ENCODE data around the gene NFATC4.

Gene NFATC4

DNA sequence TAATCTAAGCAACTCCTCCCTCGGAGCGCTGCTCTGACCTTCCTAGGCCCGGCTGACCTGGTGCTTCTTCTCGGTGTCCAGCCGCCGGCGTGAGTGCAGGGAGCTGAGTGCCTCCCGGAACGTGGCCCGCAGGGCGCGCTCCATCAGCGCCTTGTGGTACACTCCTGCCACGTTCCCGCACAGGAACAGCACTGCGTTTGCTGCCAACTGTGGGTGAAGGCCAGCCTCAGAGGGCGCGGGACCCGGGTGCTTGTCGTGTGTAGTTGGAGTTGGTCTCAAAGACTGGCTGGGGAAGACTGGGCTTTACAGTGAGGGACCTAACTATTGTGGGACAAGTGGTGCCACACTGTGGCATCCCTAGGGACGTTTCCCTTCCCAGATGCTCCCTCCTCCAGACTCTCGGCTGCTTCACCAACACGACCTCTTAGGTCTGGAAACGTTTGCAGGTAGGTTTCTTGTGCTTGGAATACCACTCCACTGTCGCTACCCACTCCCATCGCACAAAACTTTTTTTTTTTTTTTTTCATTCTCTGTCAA lies 36.2 kb upstream of the NFATC4 start:
- no peak for DNase-seq (ENCODE audit: low read depth)
- H3K4me3 ChIP-seq (ENCODE audit: control insufficient read depth, low read depth, low read length) = no peak overlapping the region
- no peak for TF ChIP-seq CTCF (IDR thresholded peaks at IDR 0.05; ENCODE audit: control insufficient read depth, insufficient read depth, low read depth, low read length, missing control alignments)

DNA sequence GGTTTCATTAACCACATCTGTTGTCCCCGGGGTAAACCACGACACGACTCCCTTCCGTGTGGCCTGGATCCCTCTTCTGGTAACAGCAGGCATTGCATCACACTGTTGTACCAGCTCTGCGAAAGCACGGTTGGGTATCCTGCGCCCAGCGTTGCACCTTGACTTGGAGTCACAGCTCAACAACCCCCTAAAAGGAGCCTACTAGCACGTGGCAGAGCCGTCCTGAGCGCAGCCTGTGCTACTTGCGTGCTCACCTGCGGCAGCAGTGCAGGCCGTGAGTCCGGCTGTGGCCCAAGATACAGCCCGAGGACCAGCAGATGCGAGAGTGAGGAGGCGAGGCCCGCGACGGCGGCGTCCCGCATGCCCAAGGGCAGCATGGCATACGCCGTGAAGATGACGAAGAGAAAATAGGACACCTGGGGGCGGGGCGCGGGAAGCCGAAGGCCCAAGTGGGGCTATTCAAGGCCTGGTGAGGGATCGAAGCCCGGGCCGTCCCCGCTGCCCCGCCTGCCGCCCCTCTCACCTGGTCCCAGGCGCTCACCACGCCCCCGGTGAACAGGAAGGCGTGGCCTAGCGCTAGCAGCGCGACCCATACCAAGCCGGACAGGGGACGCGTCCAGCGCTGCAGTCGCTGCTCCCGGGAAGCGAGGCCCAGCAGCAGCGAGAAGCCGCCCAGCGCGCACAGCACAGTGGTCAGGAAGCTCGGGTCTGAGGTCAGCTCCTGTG lies 35.6 kb upstream of the NFATC4 start:
- peak; percentile 77 for TF ChIP-seq CTCF (IDR thresholded peaks at IDR 0.05; ENCODE audit: control insufficient read depth, insufficient read depth, low read depth, low read length, missing control alignments)
- DNase-seq (ENCODE audit: low read depth) = no peak
- no peak overlapping the region for H3K4me3 ChIP-seq (ENCODE audit: control insufficient read depth, low read depth, low read length)

DNA sequence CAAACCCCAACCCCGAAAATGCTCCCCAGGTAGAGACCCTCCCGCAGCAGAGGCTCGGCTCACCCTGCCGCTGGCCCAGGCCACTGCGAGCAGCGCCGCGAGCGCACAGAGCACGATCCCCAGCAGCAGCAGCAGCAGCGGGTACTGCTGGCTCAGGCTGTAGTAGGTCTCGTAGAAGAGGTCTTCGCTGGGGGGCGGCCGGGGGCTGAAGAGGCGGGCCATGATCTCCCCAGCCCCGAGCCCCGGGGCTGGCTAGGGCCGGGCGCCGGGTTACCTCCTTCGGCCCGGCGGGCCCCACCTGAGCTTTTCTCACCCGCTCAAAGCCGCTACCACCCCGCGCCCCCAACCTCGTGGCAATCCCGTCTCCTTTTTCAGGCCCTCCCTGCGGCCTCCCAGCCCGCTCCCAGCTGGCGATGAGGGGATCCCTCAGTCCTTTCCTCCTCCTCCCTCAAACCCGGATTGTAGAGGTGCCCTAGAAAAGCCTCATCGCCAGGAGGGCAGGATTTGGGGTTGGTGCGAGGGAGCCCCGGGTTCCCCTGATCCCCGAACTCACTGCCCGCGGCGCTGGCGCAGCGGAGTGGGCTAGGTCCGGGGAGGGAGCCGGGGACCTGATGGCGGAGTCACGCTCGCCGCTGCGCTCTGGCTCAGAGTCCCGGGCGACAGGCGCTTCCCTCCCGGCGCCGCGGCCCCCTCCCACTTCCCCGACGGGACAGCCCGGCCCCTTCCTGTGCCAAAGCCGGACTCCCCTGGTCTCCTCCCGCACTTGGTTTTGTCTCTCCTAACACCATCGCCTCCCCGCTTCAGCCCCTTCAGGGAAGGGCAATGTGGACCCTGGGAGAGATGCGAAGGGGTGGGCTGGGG lies 33.3 kb upstream of the NFATC4 start, which contains the start of gene ADCY4:
Gene ADCY4, minus strand, starts transcription at position 641 of the 861 bp plus-strand sequence. Its CDS starts 419 bp downstream, at position 222.
- no peak for TF ChIP-seq CTCF (IDR thresholded peaks at IDR 0.05; ENCODE audit: control insufficient read depth, insufficient read depth, low read depth, low read length, missing control alignments)
- DNase-seq (ENCODE audit: low read depth) = no peak
- peak within 1 kb of the TSS; percentile 49 for H3K4me3 ChIP-seq (ENCODE audit: control insufficient read depth, low read depth, low read length)

DNA sequence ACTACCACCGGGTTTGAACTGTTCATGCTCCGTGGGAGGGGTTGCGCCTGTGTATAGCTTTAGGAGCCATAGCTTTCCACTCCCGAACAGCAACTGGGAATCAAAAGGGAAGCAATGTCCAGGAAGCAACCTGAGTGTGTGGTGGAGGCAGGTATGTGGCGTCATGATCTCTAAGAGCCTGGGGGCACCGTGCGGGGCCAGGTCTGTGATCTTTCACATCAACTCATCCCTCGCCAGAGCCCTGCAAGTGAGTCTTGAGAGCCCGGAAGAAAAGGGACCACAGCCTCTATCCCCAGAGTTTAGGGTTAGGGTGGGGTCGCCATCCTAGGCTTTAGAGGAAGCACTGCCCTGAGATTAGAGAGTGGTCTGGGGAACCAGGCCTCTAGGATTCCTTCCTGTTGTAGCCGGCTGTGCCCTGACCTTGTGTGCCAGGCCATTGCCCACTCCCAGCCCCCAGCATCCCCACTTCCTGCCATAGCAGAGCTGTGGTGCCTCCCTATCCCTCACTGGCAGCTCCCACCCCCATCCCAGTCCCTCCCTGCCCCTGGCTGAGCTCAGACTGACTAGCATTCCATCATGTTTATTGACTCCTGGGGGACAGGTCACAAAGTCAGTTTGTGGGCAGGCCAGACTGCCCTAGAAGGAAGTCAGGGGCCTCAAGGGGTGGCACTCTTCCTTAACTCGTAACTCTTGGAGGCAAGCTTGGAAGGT lies 32.4 kb upstream of the NFATC4 start:
- no peak for DNase-seq (ENCODE audit: low read depth)
- no peak overlapping the region for H3K4me3 ChIP-seq (ENCODE audit: control insufficient read depth, low read depth, low read length)
- no peak for TF ChIP-seq CTCF (IDR thresholded peaks at IDR 0.05; ENCODE audit: control insufficient read depth, insufficient read depth, low read depth, low read length, missing control alignments)

DNA sequence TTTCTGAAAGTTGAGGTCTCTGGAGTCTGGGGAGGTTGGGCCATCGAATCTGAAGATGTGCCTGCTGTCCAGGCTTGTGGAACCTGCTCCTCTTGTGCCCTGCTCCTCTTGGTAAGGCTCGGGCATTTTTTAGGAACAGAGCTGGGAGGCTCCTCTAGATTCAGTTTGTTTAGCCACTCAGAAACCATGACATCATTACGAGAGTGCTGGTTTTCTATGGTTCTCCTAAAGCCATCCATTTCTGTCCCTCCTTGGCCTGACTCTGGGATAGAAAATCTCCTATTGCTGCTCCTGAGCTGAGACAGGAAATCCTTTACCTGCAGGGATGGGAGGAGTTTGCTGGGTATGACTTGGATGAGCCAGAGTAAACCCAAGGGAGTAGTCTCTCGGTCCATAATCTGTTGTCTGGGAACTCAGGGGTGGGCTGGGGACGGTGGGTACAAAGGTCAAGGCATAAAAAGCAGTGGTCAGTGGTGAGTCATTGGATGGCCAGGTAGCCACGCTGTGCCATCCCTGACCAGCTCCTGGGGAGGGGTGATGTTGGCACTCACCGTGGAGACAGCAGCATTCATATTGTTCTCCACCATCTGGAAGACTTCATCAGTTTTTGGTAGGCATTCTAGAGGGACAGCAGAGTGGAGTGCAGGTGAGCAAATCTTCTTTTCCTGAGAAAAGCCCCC lies 30.7 kb upstream of the NFATC4 start:
- no peak for TF ChIP-seq CTCF (IDR thresholded peaks at IDR 0.05; ENCODE audit: control insufficient read depth, insufficient read depth, low read depth, low read length, missing control alignments)
- DNase-seq (ENCODE audit: low read depth) = no peak
- H3K4me3 ChIP-seq (ENCODE audit: control insufficient read depth, low read depth, low read length) = no peak overlapping the region

DNA sequence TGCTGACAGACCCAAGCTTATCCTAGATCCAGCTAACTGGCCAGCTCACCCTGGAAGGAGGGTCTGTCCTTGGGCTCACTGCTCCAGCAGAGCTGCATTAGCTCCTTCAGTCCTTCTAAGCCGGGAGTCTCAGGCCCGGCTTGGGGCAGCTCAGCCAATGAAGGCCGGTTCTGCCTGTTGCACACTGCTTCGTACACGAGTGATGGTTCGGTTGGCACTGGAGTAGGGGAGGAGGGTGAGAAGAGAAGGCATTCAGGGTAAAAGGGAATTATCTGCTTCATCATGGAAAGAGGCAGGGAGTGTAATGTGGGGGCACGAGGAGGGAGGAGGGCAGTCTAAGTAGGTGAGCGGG lies 30.2 kb upstream of the NFATC4 start:
- no peak for DNase-seq (ENCODE audit: low read depth)
- H3K4me3 ChIP-seq (ENCODE audit: control insufficient read depth, low read depth, low read length) = no peak overlapping the region
- TF ChIP-seq CTCF (IDR thresholded peaks at IDR 0.05; ENCODE audit: control insufficient read depth, insufficient read depth, low read depth, low read length, missing control alignments) = no peak

Measured in AG09309 (cell line).